ENCODE measurements around the gene TAF4B.
"Not testable (repeated sequence)": the region's sequence is repeated elsewhere in the genome, so short reads cannot be mapped to it uniquely, and the experiment has no call there.

TAF4B gene

GRCh38 chr18:26434887-26435286 is 208.6 kb downstream of the TAF4B start:
- no peak for DNase-seq (ENCODE audit: low spot score)
- no peak for TF ChIP-seq CTCF (IDR thresholded peaks at IDR 0.05; ENCODE audit: extremely low read depth, missing control alignments)

- no peak for DNase-seq (ENCODE audit: low spot score)
- TF ChIP-seq CTCF (IDR thresholded peaks at IDR 0.05; ENCODE audit: extremely low read depth, missing control alignments): no peak
Measured at GRCh38 chr18:26435415-26436095, 209.3 kb downstream of the TAF4B start.

- DNase-seq (ENCODE audit: low spot score): no peak
- TF ChIP-seq CTCF (IDR thresholded peaks at IDR 0.05; ENCODE audit: extremely low read depth, missing control alignments): no peak
Measured at GRCh38 chr18:26436176-26437051, 210.2 kb downstream of the TAF4B start.

- DNase-seq (ENCODE audit: low spot score): not testable (repeated sequence)
Measured at GRCh38 chr18:26437634-26438033, 211.4 kb downstream of the TAF4B start.

- peak; percentile 44 for DNase-seq (ENCODE audit: low spot score)
Measured at GRCh38 chr18:26438980-26439379, 212.7 kb downstream of the TAF4B start.

GRCh38 chr18:26439537-26439936 is 213.3 kb downstream of the TAF4B start:
- no peak for DNase-seq (ENCODE audit: low spot score)
- no peak for TF ChIP-seq CTCF (IDR thresholded peaks at IDR 0.05; ENCODE audit: extremely low read depth, missing control alignments)

More at GRCh38 chr18:26438980-26439379, 212.7 kb downstream of the TAF4B start:
- TF ChIP-seq CTCF (IDR thresholded peaks at IDR 0.05; ENCODE audit: extremely low read depth, missing control alignments): no peak

GRCh38 chr18:26440644-26441043 is 214.4 kb downstream of the TAF4B start:
- no peak for TF ChIP-seq CTCF (IDR thresholded peaks at IDR 0.05; ENCODE audit: extremely low read depth, missing control alignments)
- no peak for DNase-seq (ENCODE audit: low spot score)

Data from GM20000 (cell line).